Measurements from ENCODE around the gene CAMSAP2.
"Not testable (repeated sequence)": the region's sequence is repeated elsewhere in the genome, so short reads cannot be mapped to it uniquely, and the experiment has no call there.

CAMSAP2 gene

GRCh38 chr1:200780545-200781369 is 42.1 kb downstream of the CAMSAP2 start:
- no peak for DNase-seq (ENCODE audit: low read depth in 1 of 2, low spot score in 1 of 2)

DNA sequence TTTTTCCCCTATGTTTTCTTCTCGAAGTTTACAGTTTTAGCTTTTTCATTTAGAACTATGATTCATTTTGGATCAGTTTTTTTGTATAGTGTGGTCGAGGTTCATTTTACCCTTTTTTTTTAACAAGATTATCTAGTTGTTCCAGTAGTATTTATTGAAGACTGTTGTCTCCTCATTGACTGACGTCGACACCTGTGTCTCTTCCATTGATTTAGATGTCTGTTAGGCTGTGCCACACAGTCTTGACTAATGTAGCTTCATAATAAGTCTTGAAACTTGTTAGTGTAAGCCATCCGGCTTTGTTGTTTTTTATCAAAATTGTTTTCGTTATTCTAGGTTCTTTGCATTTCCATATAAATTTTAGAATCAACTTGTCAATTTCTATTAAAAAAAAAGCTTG is 45.2 kb downstream of the CAMSAP2 start:
- no peak for DNase-seq (ENCODE audit: low read depth in 1 of 2, low spot score in 1 of 2)

GRCh38 chr1:200784576-200784975 is 45.9 kb downstream of the CAMSAP2 start:
- DNase-seq (ENCODE audit: low read depth in 1 of 2, low spot score in 1 of 2), result no peak

- no peak for DNase-seq (ENCODE audit: low read depth in 1 of 2, low spot score in 1 of 2)
Observed at GRCh38 chr1:200786788-200787187, 48.1 kb downstream of the CAMSAP2 start.

- DNase-seq (ENCODE audit: low read depth in 1 of 2, low spot score in 1 of 2), result no peak
Observed at GRCh38 chr1:200787896-200788387, 49.2 kb downstream of the CAMSAP2 start.

GRCh38 chr1:200791012-200791411 is 52.3 kb downstream of the CAMSAP2 start:
- not testable (repeated sequence) for DNase-seq (ENCODE audit: low read depth in 1 of 2, low spot score in 1 of 2)

DNA sequence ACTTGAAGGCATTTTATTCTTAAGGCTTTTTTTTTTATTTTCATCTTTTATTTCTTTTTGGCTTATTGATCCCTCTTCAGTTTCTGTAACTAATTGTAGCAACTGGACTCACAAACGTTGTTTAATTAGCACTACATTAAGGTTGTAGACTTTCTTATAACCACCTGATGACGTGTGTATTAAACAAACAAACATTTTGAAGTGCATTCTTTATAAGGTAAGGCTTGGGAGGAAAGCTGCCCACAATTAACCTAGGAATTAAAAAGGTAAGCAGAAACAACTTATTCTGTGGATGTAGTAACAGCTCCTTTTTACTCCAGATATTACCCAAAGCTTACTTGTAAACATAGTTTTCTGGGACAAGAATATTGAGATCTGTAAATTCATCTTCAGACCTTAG is 55.0 kb downstream of the CAMSAP2 start:
- DNase-seq (ENCODE audit: low read depth in 1 of 2, low spot score in 1 of 2), result no peak

DNA sequence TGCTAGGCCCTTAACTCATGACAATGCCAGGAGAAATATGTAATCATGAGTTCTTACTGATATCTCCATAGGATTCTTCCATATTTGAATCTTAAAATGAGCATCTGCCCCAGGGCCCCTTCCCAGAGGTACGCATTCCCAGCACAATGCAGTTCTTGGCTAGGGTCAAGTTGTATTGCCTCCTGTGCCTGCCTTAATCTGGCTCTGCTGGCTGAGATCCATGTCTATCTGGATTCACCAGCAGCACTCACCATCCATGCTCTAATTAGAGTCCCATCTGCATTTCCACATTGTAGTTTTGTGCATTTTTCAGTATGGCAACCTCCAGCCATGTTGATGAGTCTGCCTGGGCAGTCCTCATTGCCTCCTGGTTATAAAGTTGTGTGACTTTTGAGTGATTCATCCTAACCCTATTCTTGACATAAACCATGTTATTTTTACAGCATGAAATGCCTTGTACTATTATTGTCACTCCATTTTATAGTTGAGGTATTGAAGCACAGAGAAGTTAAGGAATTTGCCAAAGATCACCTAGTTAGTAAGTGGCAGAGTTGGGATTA is 55.9 kb downstream of the CAMSAP2 start:
- DNase-seq (ENCODE audit: low read depth in 1 of 2, low spot score in 1 of 2), result no peak

DNA sequence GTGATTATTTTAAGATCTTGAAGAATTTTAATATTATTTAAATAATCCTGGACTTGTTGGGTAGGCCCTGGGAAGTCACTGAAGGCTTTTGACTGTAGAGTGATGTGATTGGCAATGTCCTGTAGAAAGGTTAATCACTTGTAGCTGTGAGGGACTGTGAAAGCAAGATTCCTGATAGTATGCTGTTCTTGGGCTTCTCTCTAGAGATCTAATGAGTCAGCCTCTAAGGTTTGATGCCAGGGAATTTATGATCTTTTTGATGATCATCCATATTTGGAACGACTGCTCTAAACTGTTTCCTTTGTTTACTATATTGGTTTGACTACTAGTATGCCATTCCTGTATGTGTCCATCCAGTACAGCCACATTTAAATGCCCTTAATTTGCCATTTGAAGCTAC is 56.5 kb downstream of the CAMSAP2 start:
- DNase-seq (ENCODE audit: low read depth in 1 of 2, low spot score in 1 of 2), result no peak

DNA sequence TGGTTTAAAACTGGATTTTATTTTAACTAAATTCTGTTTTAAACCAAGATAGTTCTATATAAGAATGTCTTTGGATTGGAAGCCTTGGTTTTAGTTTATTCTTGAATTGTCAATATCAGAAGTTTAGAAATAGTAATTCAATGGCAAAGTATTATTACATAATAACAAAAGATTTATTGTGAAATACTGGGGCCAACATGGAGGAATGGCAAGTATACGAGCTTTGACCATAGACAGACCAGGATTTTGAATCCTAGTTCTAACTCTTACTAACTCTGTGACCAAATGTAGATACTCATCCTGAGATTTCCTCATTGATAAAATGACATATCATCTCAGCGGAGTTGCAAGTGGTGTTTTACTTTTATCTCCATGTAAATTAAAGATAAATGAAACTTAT is 63.3 kb downstream of the CAMSAP2 start:
- no peak for DNase-seq (ENCODE audit: low read depth in 1 of 2, low spot score in 1 of 2)

GRCh38 chr1:200802865-200803512 is 64.3 kb downstream of the CAMSAP2 start:
- peak; percentile 44 to 48 for DNase-seq (ENCODE audit: low read depth in 1 of 2, low spot score in 1 of 2)

- no peak for DNase-seq (ENCODE audit: low read depth in 1 of 2, low spot score in 1 of 2)
Observed at GRCh38 chr1:200805719-200806118, 67.0 kb downstream of the CAMSAP2 start.

GRCh38 chr1:200808846-200809245 is 70.2 kb downstream of the CAMSAP2 start:
- no peak for DNase-seq (ENCODE audit: low read depth in 1 of 2, low spot score in 1 of 2)

DNA sequence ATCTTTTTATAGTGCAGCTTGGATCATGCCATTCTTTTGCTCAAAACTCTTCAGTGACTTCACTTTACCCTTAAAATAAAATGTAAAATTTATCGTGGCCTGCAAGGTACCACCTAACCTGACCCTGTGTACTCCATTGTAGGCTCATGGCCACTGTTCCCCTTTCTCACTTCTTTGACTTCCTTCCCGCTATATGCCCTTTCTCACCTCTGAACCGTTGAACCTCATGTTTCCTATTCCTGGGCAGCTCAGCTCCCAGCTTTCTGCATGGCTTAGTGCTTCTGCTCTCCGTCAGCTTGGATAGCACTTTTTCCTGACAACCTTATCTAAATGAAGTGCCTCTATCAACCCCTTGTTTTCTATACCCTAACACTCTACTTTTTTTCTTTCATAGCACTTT is 73.0 kb downstream of the CAMSAP2 start:
- no peak for DNase-seq (ENCODE audit: low read depth in 1 of 2, low spot score in 1 of 2)

DNA sequence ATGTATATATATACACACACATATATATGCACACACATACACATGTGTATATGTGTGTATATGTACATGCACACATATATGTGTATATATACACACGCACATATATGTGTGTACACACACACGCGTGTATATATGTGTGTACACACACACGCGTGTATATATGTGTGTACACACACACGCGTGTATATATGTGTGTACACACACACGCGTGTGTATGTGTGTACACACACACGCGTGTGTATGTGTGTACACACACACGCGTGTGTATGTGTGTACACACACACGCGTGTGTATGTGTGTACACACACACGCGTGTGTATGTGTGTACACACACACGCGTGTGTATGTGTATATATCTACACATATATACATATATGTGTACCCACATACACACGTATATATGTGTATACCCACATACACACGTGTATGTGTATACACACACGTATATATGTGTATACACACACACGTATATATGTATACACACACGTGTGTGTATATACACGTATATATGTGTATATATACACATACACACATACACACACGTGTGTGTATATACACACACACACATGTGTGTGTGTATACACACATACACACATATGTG is 78.0 kb downstream of the CAMSAP2 start:
- not testable (repeated sequence) for DNase-seq (ENCODE audit: low read depth in 1 of 2, low spot score in 1 of 2)

DNA sequence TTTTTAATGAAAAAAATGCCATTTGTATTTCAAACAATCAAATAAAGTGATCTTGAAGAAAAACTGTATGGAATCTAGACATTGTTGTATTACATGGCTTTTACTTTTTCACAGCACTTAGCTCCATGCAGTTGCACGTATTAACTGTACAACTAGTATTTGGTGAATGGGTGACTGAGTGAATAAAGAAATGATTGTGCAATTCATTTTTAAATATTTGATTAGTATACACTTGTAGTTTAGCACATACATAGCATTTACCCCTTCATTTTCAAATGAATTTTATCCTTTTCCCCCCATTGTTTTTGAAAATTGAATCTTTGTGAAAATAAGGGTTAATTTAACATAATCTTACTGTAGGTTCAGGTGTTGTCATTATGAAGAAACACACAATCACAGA is 79.6 kb downstream of the CAMSAP2 start:
- no peak for DNase-seq (ENCODE audit: low read depth in 1 of 2, low spot score in 1 of 2)

GRCh38 chr1:200819726-200820125 is 81.0 kb downstream of the CAMSAP2 start:
- DNase-seq (ENCODE audit: low read depth in 1 of 2, low spot score in 1 of 2), result no peak

- DNase-seq (ENCODE audit: low read depth in 1 of 2, low spot score in 1 of 2), result no peak
Observed at GRCh38 chr1:200831091-200831490, 92.4 kb downstream of the CAMSAP2 start.

- DNase-seq (ENCODE audit: low read depth in 1 of 2, low spot score in 1 of 2), result no peak
Observed at GRCh38 chr1:200834383-200834782, 95.7 kb downstream of the CAMSAP2 start.

DNA sequence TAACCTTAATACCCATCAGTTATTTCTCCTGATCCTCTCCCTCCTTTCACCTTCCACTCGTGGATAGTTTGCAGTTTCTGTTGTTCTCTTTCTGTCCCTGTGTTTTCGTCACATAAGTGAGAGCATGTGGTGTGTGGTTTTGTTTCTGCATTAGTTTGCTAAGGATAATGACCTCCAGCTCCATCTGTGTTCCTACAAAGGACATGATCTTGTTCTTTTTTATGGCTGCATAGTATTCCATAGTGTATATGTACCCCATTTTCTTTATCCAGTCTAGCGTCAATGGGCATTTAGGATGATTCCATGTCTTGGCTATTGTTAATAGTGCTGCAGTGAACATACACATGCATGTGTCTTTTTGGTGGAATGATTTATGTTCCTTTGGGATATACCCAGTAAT is 97.5 kb downstream of the CAMSAP2 start:
- DNase-seq (ENCODE audit: low read depth in 1 of 2, low spot score in 1 of 2), result no peak

DNA sequence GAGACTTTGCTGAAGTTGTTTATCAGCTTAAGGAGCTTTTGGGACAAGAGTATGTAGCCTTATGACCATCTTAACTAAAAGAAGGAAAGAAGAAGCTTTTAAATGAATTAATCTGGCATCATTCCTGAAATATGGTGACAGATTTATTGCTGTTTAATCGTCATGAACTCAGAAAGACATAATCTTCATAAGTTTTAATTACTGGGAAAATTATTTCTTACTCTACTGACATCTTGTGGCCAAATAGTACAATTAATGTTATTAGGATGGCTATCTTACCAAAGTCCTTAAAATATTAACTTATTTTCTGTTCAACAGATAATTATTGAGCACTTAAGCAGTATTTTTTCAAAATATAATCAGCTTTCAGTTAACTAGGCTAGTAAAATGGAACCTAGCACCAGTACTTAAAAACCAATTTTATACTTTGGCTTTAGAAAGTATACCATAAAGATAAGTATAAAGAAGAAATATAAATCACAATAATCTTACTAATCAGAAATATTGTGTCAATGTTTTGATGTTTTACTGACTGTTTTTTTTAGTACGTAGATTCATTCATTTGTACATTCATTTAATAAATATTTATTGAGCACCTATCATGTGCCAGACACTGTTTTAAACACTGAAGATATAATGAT is 99.4 kb downstream of the CAMSAP2 start:
- no peak for DNase-seq (ENCODE audit: low read depth in 1 of 2, low spot score in 1 of 2)

Data from activated T-helper 1 cell treated with anti-CD3 and anti-CD28 coated beads, Interleukin-2, amount 50 U/mL, for 16 hours (primary cell).